ENCODE results near the gene RAPGEF4.

- TF ChIP-seq CTCF (IDR thresholded peaks at IDR 0.05), result no peak
- TF ChIP-seq POLR2AphosphoS5 (IDR thresholded peaks at IDR 0.05), result no peak
Measured at GRCh38 chr2:172888714-172889669, 153.3 kb downstream of the RAPGEF4 start.

Data from esophagus muscularis mucosa (tissue), 3 donors.